GM21529 (cell line): ENCODE measurements around the gene ZNF212.
"Not testable (repeated sequence)": the region's sequence is repeated elsewhere in the genome, so short reads cannot be mapped to it uniquely, and the experiment has no call there.

Source experiments
- ATAC-seq: cut with Tn5 transposase; IDR thresholded peaks from one replicate; pipeline ENCODE4 v1.9.1; 2021; ENCODE audit not compliant: unreplicated experiment

The ZNF212 gene

GRCh38 chr7:149251518-149251917 lies 12.1 kb downstream of the ZNF212 start:
- ATAC-seq = not testable (repeated sequence)

- ATAC-seq = no peak
Observed at GRCh38 chr7:149252378-149252777, 12.9 kb downstream of the ZNF212 start.

GRCh38 chr7:149253665-149254064 lies 14.2 kb downstream of the ZNF212 start:
- no peak for ATAC-seq

- no peak for ATAC-seq
Observed at GRCh38 chr7:149254181-149254858, 14.9 kb downstream of the ZNF212 start.

- no peak for ATAC-seq
Observed at GRCh38 chr7:149255174-149255573, 15.7 kb downstream of the ZNF212 start.

- ATAC-seq = no peak
Observed at GRCh38 chr7:149256568-149256967, 17.1 kb downstream of the ZNF212 start.

- ATAC-seq = no peak
Observed at GRCh38 chr7:149257146-149257545, 17.7 kb downstream of the ZNF212 start.

GRCh38 chr7:149261316-149261828 lies 21.9 kb downstream of the ZNF212 start:
- peak; percentile 0 for ATAC-seq

- peak; percentile 89 for ATAC-seq
Observed at GRCh38 chr7:149261829-149262617, 22.6 kb downstream of the ZNF212 start, which contains the start of gene ZNF783. ZNF783 (plus strand) TSS chr7:149262196; CDS start chr7:149262334, 138 bp downstream.

- ATAC-seq = no peak
Observed at GRCh38 chr7:149266451-149266850, 27.0 kb downstream of the ZNF212 start.

GRCh38 chr7:149267733-149268132 lies 28.3 kb downstream of the ZNF212 start:
- ATAC-seq = no peak

- ATAC-seq = not testable (repeated sequence)
Observed at GRCh38 chr7:149274424-149274823, 35.0 kb downstream of the ZNF212 start.

- ATAC-seq = no peak
Observed at GRCh38 chr7:149277871-149278270, 38.4 kb downstream of the ZNF212 start.

GRCh38 chr7:149278396-149278795 lies 38.9 kb downstream of the ZNF212 start:
- ATAC-seq = no peak

GRCh38 chr7:149279111-149279743 lies 39.8 kb downstream of the ZNF212 start:
- ATAC-seq = no peak

GRCh38 chr7:149280151-149280550 lies 40.7 kb downstream of the ZNF212 start:
- no peak for ATAC-seq

GRCh38 chr7:149280661-149281507 lies 41.4 kb downstream of the ZNF212 start:
- ATAC-seq = no peak

- no peak for ATAC-seq
Observed at GRCh38 chr7:149281508-149282330, 42.3 kb downstream of the ZNF212 start.

- ATAC-seq = no peak
Observed at GRCh38 chr7:149282331-149282655, 42.8 kb downstream of the ZNF212 start.

GRCh38 chr7:149283321-149283720 lies 43.9 kb downstream of the ZNF212 start:
- ATAC-seq = no peak
